Measurements from ENCODE around the gene ADAMTS17. TPM values are rescaled to one million over a fixed set of nuclear protein-coding genes. Genes with fewer than 3 reads are reported as not detected.

Gene ADAMTS17
- total RNA-seq, 1 experiment from 2014 or later: 0.32 TPM

- Histone ChIP-seq H3K27me3 (replicated peaks) (no peaks in the 10 kb centered on the region), H3K4me3 (no peak overlapping the region), H3K36me3 (no peaks in the 10 kb centered on the region), H3K4me1 (replicated peaks) (no peaks in the 10 kb centered on the region), H3K9me3 (replicated peaks) (peaks cover 7% of the 10 kb centered on the region; the same call in 1 of the 2 replicates), H3K27ac (no peak overlapping the region)
- DNase-seq (ENCODE audit: low read depth in 1 of 2, low spot score in 2 of 2): no peak
Observed at GRCh38 chr15:100031665-100032357, 310.0 kb downstream of the ADAMTS17 start.

GRCh38 chr15:100030586-100031229 is 311.1 kb downstream of the ADAMTS17 start:
- Histone ChIP-seq H3K4me3 (no peak overlapping the region), H3K36me3 (no peaks in the 10 kb centered on the region), H3K27ac (no peak overlapping the region), H3K9me3 (replicated peaks) (peaks cover 7% of the 10 kb centered on the region; the same call in 1 of the 2 replicates), H3K4me1 (replicated peaks) (no peaks in the 10 kb centered on the region), H3K27me3 (replicated peaks) (no peaks in the 10 kb centered on the region)
- DNase-seq (ENCODE audit: low read depth in 1 of 2, low spot score in 2 of 2): no peak

GRCh38 chr15:100029868-100030479 is 311.8 kb downstream of the ADAMTS17 start:
- no peak for DNase-seq (ENCODE audit: low read depth in 1 of 2, low spot score in 2 of 2)
- Histone ChIP-seq H3K36me3 (no peaks in the 10 kb centered on the region), H3K27ac (no peak overlapping the region), H3K9me3 (replicated peaks) (peaks cover 7% of the 10 kb centered on the region; the same call in 1 of the 2 replicates), H3K4me1 (replicated peaks) (no peaks in the 10 kb centered on the region), H3K27me3 (replicated peaks) (no peaks in the 10 kb centered on the region), H3K4me3 (no peak overlapping the region)

- H3K9me3 ChIP-seq (replicated peaks): peaks cover 7% of the 10 kb centered on the region; the same call in 1 of the 2 replicates
- H3K4me3 ChIP-seq: no peak overlapping the region
- H3K4me1 ChIP-seq (replicated peaks): no peaks in the 10 kb centered on the region
- H3K36me3 ChIP-seq: no peaks in the 10 kb centered on the region
- DNase-seq (ENCODE audit: low read depth in 1 of 2, low spot score in 2 of 2): no peak
- H3K27ac ChIP-seq: no peak overlapping the region
- no peaks in the 10 kb centered on the region for H3K27me3 ChIP-seq (replicated peaks)
Observed at GRCh38 chr15:100029045-100029444, 312.7 kb downstream of the ADAMTS17 start.

- DNase-seq (ENCODE audit: low read depth in 1 of 2, low spot score in 2 of 2): no peak
- no peaks in the 10 kb centered on the region for H3K27me3 ChIP-seq (replicated peaks)
- H3K36me3 ChIP-seq: no peaks in the 10 kb centered on the region
- H3K27ac ChIP-seq: no peak overlapping the region
- peaks cover 7% of the 10 kb centered on the region; the same call in 1 of the 2 replicates for H3K9me3 ChIP-seq (replicated peaks)
- no peak overlapping the region for H3K4me3 ChIP-seq
- H3K4me1 ChIP-seq (replicated peaks): no peaks in the 10 kb centered on the region
Observed at GRCh38 chr15:100026041-100026440, 315.7 kb downstream of the ADAMTS17 start.

- no peaks in the 10 kb centered on the region for H3K36me3 ChIP-seq
- no peaks in the 10 kb centered on the region for H3K27me3 ChIP-seq (replicated peaks)
- DNase-seq (ENCODE audit: low read depth in 1 of 2, low spot score in 2 of 2): no peak
- H3K9me3 ChIP-seq (replicated peaks): peaks cover 6% of the 10 kb centered on the region; the same call in 1 of the 2 replicates
- H3K27ac ChIP-seq: no peak overlapping the region
- H3K4me1 ChIP-seq (replicated peaks): no peaks in the 10 kb centered on the region
- H3K4me3 ChIP-seq: no peak overlapping the region
Observed at GRCh38 chr15:100022806-100023205, 319.0 kb downstream of the ADAMTS17 start.

GRCh38 chr15:100022391-100022790 is 319.4 kb downstream of the ADAMTS17 start:
- Histone ChIP-seq H3K27me3 (replicated peaks) (no peaks in the 10 kb centered on the region), H3K36me3 (no peaks in the 10 kb centered on the region), H3K4me1 (replicated peaks) (no peaks in the 10 kb centered on the region), H3K9me3 (replicated peaks) (peaks cover 2% of the 10 kb centered on the region; the same call in 1 of the 2 replicates), H3K27ac (no peak overlapping the region), H3K4me3 (no peak overlapping the region)
- no peak for DNase-seq (ENCODE audit: low read depth in 1 of 2, low spot score in 2 of 2)

GRCh38 chr15:100021653-100022052 is 320.1 kb downstream of the ADAMTS17 start:
- no peaks in the 10 kb centered on the region for H3K9me3 ChIP-seq (replicated peaks)
- H3K36me3 ChIP-seq: no peaks in the 10 kb centered on the region
- H3K27me3 ChIP-seq (replicated peaks): no peaks in the 10 kb centered on the region
- H3K27ac ChIP-seq: no peak overlapping the region
- no peak for DNase-seq (ENCODE audit: low read depth in 1 of 2, low spot score in 2 of 2)
- H3K4me1 ChIP-seq (replicated peaks): no peaks in the 10 kb centered on the region
- H3K4me3 ChIP-seq: no peak overlapping the region

GRCh38 chr15:100020614-100021013 is 321.2 kb downstream of the ADAMTS17 start:
- Histone ChIP-seq H3K9me3 (replicated peaks) (no peaks in the 10 kb centered on the region), H3K4me1 (replicated peaks) (no peaks in the 10 kb centered on the region), H3K4me3 (no peak overlapping the region), H3K27me3 (replicated peaks) (no peaks in the 10 kb centered on the region), H3K36me3 (no peaks in the 10 kb centered on the region), H3K27ac (no peak overlapping the region)
- no peak for DNase-seq (ENCODE audit: low read depth in 1 of 2, low spot score in 2 of 2)

- Histone ChIP-seq H3K9me3 (replicated peaks) (no peaks in the 10 kb centered on the region), H3K4me1 (replicated peaks) (no peaks in the 10 kb centered on the region), H3K27me3 (replicated peaks) (no peaks in the 10 kb centered on the region), H3K27ac (no peak overlapping the region), H3K4me3 (no peak overlapping the region), H3K36me3 (no peaks in the 10 kb centered on the region)
- DNase-seq (ENCODE audit: low read depth in 1 of 2, low spot score in 2 of 2): no peak
Observed at GRCh38 chr15:100020189-100020588, 321.6 kb downstream of the ADAMTS17 start.

GRCh38 chr15:100019601-100020000 is 322.2 kb downstream of the ADAMTS17 start:
- Histone ChIP-seq H3K9me3 (replicated peaks) (no peaks in the 10 kb centered on the region), H3K4me1 (replicated peaks) (no peaks in the 10 kb centered on the region), H3K27ac (no peak overlapping the region), H3K36me3 (no peaks in the 10 kb centered on the region), H3K4me3 (no peak overlapping the region), H3K27me3 (replicated peaks) (no peaks in the 10 kb centered on the region)
- no peak for DNase-seq (ENCODE audit: low read depth in 1 of 2, low spot score in 2 of 2)

- H3K9me3 ChIP-seq (replicated peaks): no peaks in the 10 kb centered on the region
- no peak overlapping the region for H3K4me3 ChIP-seq
- H3K4me1 ChIP-seq (replicated peaks): no peaks in the 10 kb centered on the region
- H3K27me3 ChIP-seq (replicated peaks): no peaks in the 10 kb centered on the region
- H3K36me3 ChIP-seq: no peaks in the 10 kb centered on the region
- no peak overlapping the region for H3K27ac ChIP-seq
- DNase-seq (ENCODE audit: low read depth in 1 of 2, low spot score in 2 of 2): no peak
Observed at GRCh38 chr15:100018191-100018590, 323.6 kb downstream of the ADAMTS17 start.

GRCh38 chr15:100017140-100017539 is 324.6 kb downstream of the ADAMTS17 start:
- H3K4me1 ChIP-seq (replicated peaks): no peaks in the 10 kb centered on the region
- H3K36me3 ChIP-seq: no peaks in the 10 kb centered on the region
- no peak overlapping the region for H3K4me3 ChIP-seq
- no peak overlapping the region for H3K27ac ChIP-seq
- H3K9me3 ChIP-seq (replicated peaks): no peaks in the 10 kb centered on the region
- H3K27me3 ChIP-seq (replicated peaks): no peaks in the 10 kb centered on the region
- DNase-seq (ENCODE audit: low read depth in 1 of 2, low spot score in 2 of 2): no peak

GRCh38 chr15:100016632-100017031 is 325.1 kb downstream of the ADAMTS17 start:
- DNase-seq (ENCODE audit: low read depth in 1 of 2, low spot score in 2 of 2): no peak
- Histone ChIP-seq H3K4me3 (no peak overlapping the region), H3K4me1 (replicated peaks) (no peaks in the 10 kb centered on the region), H3K36me3 (no peaks in the 10 kb centered on the region), H3K9me3 (replicated peaks) (no peaks in the 10 kb centered on the region), H3K27ac (no peak overlapping the region), H3K27me3 (replicated peaks) (no peaks in the 10 kb centered on the region)
